B cell (primary cell): ENCODE measurements around the gene GRPEL1.

Experiments
- EZH2 ChIP-seq: IDR thresholded peaks from 2 replicates; pipeline ENCODE4 v1.6.1; 2012; ENCODE audit warnings: borderline replicate concordance, low read depth, mild to moderate bottlenecking, moderate library complexity, low read length; ENCODE audit not compliant: insufficient read depth, poor library complexity, severe bottlenecking
- TF ChIP-seq, protein P1 (sequence below): fragments of 200-600 bp; IDR thresholded peaks from one replicate; pipeline ENCODE4 v1.8.0; 2022; ENCODE audit warnings: antibody characterized with exemption, mild to moderate bottlenecking

DNA sequence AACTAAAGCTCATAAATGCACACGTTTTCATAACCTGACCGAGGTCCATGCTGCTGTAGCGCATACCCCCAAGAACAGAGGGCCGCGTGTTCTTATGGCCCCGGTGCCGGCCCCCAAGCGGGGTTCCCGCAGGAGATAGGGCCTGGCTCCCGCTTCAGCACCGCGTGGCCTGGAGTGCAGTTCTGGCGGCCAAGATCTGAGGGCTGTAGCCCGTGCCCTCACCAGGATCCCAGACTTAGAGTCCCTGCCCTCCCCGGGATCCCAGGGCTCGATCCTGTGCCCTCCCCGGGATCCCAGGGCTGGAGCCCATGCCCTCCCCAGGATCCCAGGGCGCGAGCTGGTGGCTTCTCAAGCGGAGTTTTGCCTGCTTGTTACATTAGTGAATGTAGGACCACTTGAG lies 1.0 kb upstream of the GRPEL1 start:
- TF ChIP-seq, protein P1, sequence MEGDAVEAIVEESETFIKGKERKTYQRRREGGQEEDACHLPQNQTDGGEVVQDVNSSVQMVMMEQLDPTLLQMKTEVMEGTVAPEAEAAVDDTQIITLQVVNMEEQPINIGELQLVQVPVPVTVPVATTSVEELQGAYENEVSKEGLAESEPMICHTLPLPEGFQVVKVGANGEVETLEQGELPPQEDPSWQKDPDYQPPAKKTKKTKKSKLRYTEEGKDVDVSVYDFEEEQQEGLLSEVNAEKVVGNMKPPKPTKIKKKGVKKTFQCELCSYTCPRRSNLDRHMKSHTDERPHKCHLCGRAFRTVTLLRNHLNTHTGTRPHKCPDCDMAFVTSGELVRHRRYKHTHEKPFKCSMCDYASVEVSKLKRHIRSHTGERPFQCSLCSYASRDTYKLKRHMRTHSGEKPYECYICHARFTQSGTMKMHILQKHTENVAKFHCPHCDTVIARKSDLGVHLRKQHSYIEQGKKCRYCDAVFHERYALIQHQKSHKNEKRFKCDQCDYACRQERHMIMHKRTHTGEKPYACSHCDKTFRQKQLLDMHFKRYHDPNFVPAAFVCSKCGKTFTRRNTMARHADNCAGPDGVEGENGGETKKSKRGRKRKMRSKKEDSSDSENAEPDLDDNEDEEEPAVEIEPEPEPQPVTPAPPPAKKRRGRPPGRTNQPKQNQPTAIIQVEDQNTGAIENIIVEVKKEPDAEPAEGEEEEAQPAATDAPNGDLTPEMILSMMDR, result no peak
- TF ChIP-seq EZH2, result no peak
